Measurements from ENCODE around the gene ERV3-1. TPM values are rescaled to one million over a fixed set of nuclear protein-coding genes. Genes with fewer than 3 reads are reported as not detected.

ERV3-1 gene
- total and polyA plus RNA-seq, 9 of the 15 experiments (the other 6 are each of a cell fraction or from before 2014, with no cell fraction given), result 10.2 to 30.0 (median 22.0) TPM

- TF ChIP-seq ZNF232 (CRISPR knock-in tag; IDR thresholded peaks at IDR 0.05), result no peak
- TF ChIP-seq, protein P1, sequence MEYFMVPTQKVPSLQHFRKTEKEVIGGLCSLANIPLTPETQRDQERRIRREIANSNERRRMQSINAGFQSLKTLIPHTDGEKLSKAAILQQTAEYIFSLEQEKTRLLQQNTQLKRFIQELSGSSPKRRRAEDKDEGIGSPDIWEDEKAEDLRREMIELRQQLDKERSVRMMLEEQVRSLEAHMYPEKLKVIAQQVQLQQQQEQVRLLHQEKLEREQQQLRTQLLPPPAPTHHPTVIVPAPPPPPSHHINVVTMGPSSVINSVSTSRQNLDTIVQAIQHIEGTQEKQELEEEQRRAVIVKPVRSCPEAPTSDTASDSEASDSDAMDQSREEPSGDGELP (CRISPR knock-in tag; IDR thresholded peaks at IDR 0.05; ENCODE audit: borderline replicate concordance), result 0 out of 2 replicates have a peak, but pooled peaks have one; percentile 25
These were observed 1.9 kb downstream of the ERV3-1 start (continued) for GRCh38 chr7:65004575-65004974.

GRCh38 chr7:65002972-65003585 is 3.4 kb downstream of the ERV3-1 start:
- WGBS (ENCODE audit: insufficient coverage, low coverage, missing lambda C conversion rate), result 75% methylated on average over 2 of the region's 2 CpGs
- peaks cover 30% of the 10 kb centered on the region for H3K9me3 ChIP-seq (replicated peaks; ENCODE audit: control insufficient read depth, insufficient read depth, low read depth, low read length)
- H3K27ac ChIP-seq (ENCODE audit: extremely low read depth, low read depth, low read length), result peak overlapping the region; percentile 45; the same call in 2 of the 3 replicates
- no peaks in the 10 kb centered on the region for H3K27me3 ChIP-seq (ENCODE audit: control insufficient read depth in 2 of 2, insufficient read depth in 2 of 2, low read length in 2 of 2)
- H3K4me2 ChIP-seq (ENCODE audit: insufficient read depth, low read length), result peak overlapping the region; percentile 5; the same call in 1 of the 2 replicates
- H3K36me3 ChIP-seq (ENCODE audit: control insufficient read depth, insufficient read depth, low read length), result peaks cover 42% of the 10 kb centered on the region
- H3K9ac ChIP-seq (ENCODE audit: insufficient read depth in 1 of 2, low read depth in 2 of 2, low read length in 2 of 2), result peak overlapping the region; percentile 0 to 26; a peak in 2 of 4 replicates
- H3K4me3 ChIP-seq, result no peak overlapping the region
- H3K9me1 ChIP-seq (ENCODE audit: control insufficient read depth, insufficient read depth, low read length), result no peaks in the 10 kb centered on the region
- DNase-seq (ENCODE audit: extremely low read depth in 1 of 4, low spot score in 3 of 4) (no peak), FAIRE-seq (no peak), ATAC-seq (no peak)
- no TSS peak for BruUV-seq (replicated peaks)
- no peak for TF ChIP-seq ZNF740 (CRISPR knock-in tag; IDR thresholded peaks at IDR 0.05)
- TF ChIP-seq ZNF740 (tag; IDR thresholded peaks at IDR 0.05), result 0 out of 4 replicates have a peak, but pooled peaks of 1 of the 2 experiments have one; percentile 44
- TF ChIP-seq, protein P2, sequence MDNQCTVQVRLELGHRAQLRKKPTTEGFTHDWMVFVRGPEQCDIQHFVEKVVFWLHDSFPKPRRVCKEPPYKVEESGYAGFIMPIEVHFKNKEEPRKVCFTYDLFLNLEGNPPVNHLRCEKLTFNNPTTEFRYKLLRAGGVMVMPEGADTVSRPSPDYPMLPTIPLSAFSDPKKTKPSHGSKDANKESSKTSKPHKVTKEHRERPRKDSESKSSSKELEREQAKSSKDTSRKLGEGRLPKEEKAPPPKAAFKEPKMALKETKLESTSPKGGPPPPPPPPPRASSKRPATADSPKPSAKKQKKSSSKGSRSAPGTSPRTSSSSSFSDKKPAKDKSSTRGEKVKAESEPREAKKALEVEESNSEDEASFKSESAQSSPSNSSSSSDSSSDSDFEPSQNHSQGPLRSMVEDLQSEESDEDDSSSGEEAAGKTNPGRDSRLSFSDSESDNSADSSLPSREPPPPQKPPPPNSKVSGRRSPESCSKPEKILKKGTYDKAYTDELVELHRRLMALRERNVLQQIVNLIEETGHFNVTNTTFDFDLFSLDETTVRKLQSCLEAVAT (IDR thresholded peaks at IDR 0.05), result peak in 1 of 2 experiments; percentile 31; a peak in 1 of 4 replicates
- no peak for TF ChIP-seq ZNF239 (CRISPR knock-in tag; IDR thresholded peaks at IDR 0.05)
- TF ChIP-seq SNAPC5 (CRISPR knock-in tag; IDR thresholded peaks at IDR 0.05), result no peak
- peak; percentile 61; the same call in 1 of the 2 replicates for TF ChIP-seq DMBX1 (CRISPR knock-in tag; IDR thresholded peaks at IDR 0.05; ENCODE audit: borderline replicate concordance)
- TF ChIP-seq BMI1 (IDR thresholded peaks at IDR 0.05; ENCODE audit: low read length), result no peak
- 0 out of 2 replicates have a peak, but pooled peaks have one; percentile 22 for TF ChIP-seq ZFPM2 (CRISPR knock-in tag; IDR thresholded peaks at IDR 0.05)
- TF ChIP-seq KDM4B (IDR thresholded peaks at IDR 0.05; ENCODE audit: borderline replicate concordance in 2 of 2, low read depth in 1 of 2), result no peak
- CTCF ChIA-PET (ENCODE audit: low intra/inter-chr PET ratio), result no interaction called here
- in situ Hi-C loops (cut with MboI), result no loop called here
- H3K79me2 ChIP-seq (ENCODE audit: control insufficient read depth, insufficient read depth, low read length), result peaks cover 73% of the 10 kb centered on the region
- peaks cover 31 to 47% of the 10 kb centered on the region in 2 experiments; a peak in 4 of 5 replicates for H3K4me1 ChIP-seq (replicated peaks in 1 of 2; ENCODE audit: control insufficient read depth in 2 of 2, insufficient read depth in 2 of 2, low read length in 2 of 2)
- intact Hi-C loops (cut with micrococcal nuclease), result no loop called here
- no peaks in the 10 kb centered on the region for H4K20me1 ChIP-seq (replicated peaks; ENCODE audit: control insufficient read depth, insufficient read depth, low read length)
- H2AFZ ChIP-seq (ENCODE audit: low read depth, low read length), result no peak overlapping the region
- POLR2A ChIA-PET, result interaction anchor here (0.6 to 1.2 kb wide), 2 partner anchors 19 to 42 kb away, joined by 3 to 4 read pairs; no protein-coding TSS in a partner anchor

Data from K562 (cell line).